ENCODE data around the gene MSH2.

GRCh38 chr2:47513981-47514520, 111.1 kb downstream of the MSH2 start:
- no peak for TF ChIP-seq ZNF565 (CRISPR knock-in tag; conservative IDR thresholded peaks at IDR 0.05; ENCODE audit: low read depth)
- TF ChIP-seq ARNTL (CRISPR knock-in tag; IDR thresholded peaks at IDR 0.05; ENCODE audit: borderline replicate concordance, low read depth): no peak
- TF ChIP-seq ZFP30 (CRISPR knock-in tag; IDR thresholded peaks at IDR 0.05): no peak
- no peak for TF ChIP-seq ZC3H10 (CRISPR knock-in tag; IDR thresholded peaks at IDR 0.05)
- TF ChIP-seq PPARA (CRISPR knock-in tag; IDR thresholded peaks at IDR 0.05; ENCODE audit: borderline replicate concordance): no peak
- no peak for TF ChIP-seq PATZ1 (CRISPR knock-in tag; IDR thresholded peaks at IDR 0.05; ENCODE audit: borderline replicate concordance)
- TF ChIP-seq TCF4 (CRISPR knock-in tag; IDR thresholded peaks at IDR 0.05; ENCODE audit: borderline replicate concordance): no peak
- TF ChIP-seq BACH2 (CRISPR knock-in tag; IDR thresholded peaks at IDR 0.05; ENCODE audit: borderline replicate concordance): no peak
- TF ChIP-seq TSHZ2 (CRISPR knock-in tag; IDR thresholded peaks at IDR 0.05): no peak
- TF ChIP-seq CSRNP3 (CRISPR knock-in tag; IDR thresholded peaks at IDR 0.05): no peak
- TF ChIP-seq ZNF70 (CRISPR knock-in tag; IDR thresholded peaks at IDR 0.05): no peak
- no peak for TF ChIP-seq ISL1 (CRISPR knock-in tag; IDR thresholded peaks at IDR 0.05)

Measured in SK-N-SH treated with all-trans-retinoic acid at 6 μM for 48 hours (cell line).